WTC11 (cell line): ENCODE measurements around the gene DRD1.
"Not testable (repeated sequence)": the region's sequence is repeated elsewhere in the genome, so short reads cannot be mapped to it uniquely, and the experiment has no call there.

Source experiments
- CTCF ChIP-seq: fragments of 200-600 bp; IDR thresholded peaks from 2 replicates; pipeline ENCODE4 v1.8.0; 2022; ENCODE audit warnings: antibody characterized with exemption
- FOXJ3 ChIP-seq: sonication (generic); formaldehyde crosslinking; IDR thresholded peaks from 2 replicates; pipeline ENCODE4 v1.9.0; 2021; ENCODE audit warnings: missing genetic modification reagents, mild to moderate bottlenecking, borderline replicate concordance
- FOXP4 ChIP-seq: sonication (generic); formaldehyde crosslinking; IDR thresholded peaks from 2 replicates; pipeline ENCODE4 v1.8.0; 2022; ENCODE audit warnings: mild to moderate bottlenecking, missing genetic modification reagents
- MAX ChIP-seq: sonication (generic); formaldehyde crosslinking; IDR thresholded peaks from 2 replicates; pipeline ENCODE4 v1.8.0; 2022; ENCODE audit warnings: mild to moderate bottlenecking, missing genetic modification reagents
- NFYB ChIP-seq: sonication (generic); formaldehyde crosslinking; conservative IDR thresholded peaks from 2 replicates; pipeline ENCODE4 v1.8.0; 2022; ENCODE audit warnings: low read depth, missing genetic modification reagents
- NR3C1 ChIP-seq: sonication (generic); formaldehyde crosslinking; conservative IDR thresholded peaks from 2 replicates; pipeline ENCODE4 v1.8.1; 2023; ENCODE audit warnings: low read depth, mild to moderate bottlenecking, missing genetic modification reagents
- PREB ChIP-seq: sonication (generic); formaldehyde crosslinking; IDR thresholded peaks from 2 replicates; pipeline ENCODE4 v1.8.1; 2022; ENCODE audit warnings: mild to moderate bottlenecking, missing genetic modification reagents, moderate library complexity, borderline replicate concordance
- RELA ChIP-seq: sonication (generic); formaldehyde crosslinking; IDR thresholded peaks from 2 replicates; pipeline ENCODE4 v1.8.1; 2022; ENCODE audit warnings: missing genetic modification reagents, mild to moderate bottlenecking, borderline replicate concordance
- TF ChIP-seq, protein P1 (sequence below): sonication (generic); formaldehyde crosslinking; conservative IDR thresholded peaks from 2 replicates; pipeline ENCODE4 v1.8.1; 2022; ENCODE audit warnings: mild to moderate bottlenecking, missing genetic modification reagents
- TF ChIP-seq, protein P2 (sequence below): sonication (generic); formaldehyde crosslinking; IDR thresholded peaks from 2 replicates; pipeline ENCODE4 v1.8.0; 2022; ENCODE audit warnings: mild to moderate bottlenecking, missing genetic modification reagents
- TF ChIP-seq, protein P3 (sequence below): sonication (generic); formaldehyde crosslinking; IDR thresholded peaks from 2 replicates; pipeline ENCODE4 v1.8.1; 2022; ENCODE audit warnings: mild to moderate bottlenecking, moderate library complexity, missing genetic modification reagents

- not testable (repeated sequence) for TF ChIP-seq NFYB; PREB; MAX (CRISPR knock-in tag); RELA (CRISPR knock-in tag); CTCF; FOXJ3 (CRISPR knock-in tag); NR3C1 (CRISPR knock-in tag); FOXP4 (CRISPR knock-in tag)
- TF ChIP-seq, protein P1, sequence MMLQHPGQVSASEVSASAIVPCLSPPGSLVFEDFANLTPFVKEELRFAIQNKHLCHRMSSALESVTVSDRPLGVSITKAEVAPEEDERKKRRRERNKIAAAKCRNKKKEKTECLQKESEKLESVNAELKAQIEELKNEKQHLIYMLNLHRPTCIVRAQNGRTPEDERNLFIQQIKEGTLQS (CRISPR knock-in tag), result not testable (repeated sequence)
- TF ChIP-seq, protein P2, sequence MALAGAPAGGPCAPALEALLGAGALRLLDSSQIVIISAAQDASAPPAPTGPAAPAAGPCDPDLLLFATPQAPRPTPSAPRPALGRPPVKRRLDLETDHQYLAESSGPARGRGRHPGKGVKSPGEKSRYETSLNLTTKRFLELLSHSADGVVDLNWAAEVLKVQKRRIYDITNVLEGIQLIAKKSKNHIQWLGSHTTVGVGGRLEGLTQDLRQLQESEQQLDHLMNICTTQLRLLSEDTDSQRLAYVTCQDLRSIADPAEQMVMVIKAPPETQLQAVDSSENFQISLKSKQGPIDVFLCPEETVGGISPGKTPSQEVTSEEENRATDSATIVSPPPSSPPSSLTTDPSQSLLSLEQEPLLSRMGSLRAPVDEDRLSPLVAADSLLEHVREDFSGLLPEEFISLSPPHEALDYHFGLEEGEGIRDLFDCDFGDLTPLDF (CRISPR knock-in tag), result not testable (repeated sequence)
- TF ChIP-seq, protein P3, sequence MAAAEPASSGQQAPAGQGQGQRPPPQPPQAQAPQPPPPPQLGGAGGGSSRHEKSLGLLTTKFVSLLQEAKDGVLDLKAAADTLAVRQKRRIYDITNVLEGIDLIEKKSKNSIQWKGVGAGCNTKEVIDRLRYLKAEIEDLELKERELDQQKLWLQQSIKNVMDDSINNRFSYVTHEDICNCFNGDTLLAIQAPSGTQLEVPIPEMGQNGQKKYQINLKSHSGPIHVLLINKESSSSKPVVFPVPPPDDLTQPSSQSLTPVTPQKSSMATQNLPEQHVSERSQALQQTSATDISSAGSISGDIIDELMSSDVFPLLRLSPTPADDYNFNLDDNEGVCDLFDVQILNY (CRISPR knock-in tag), result not testable (repeated sequence)
Observed at GRCh38 chr5:175424594-175424993, 19.4 kb downstream of the DRD1 start.
